Right lobe of liver (tissue), 4 donors: Measurements from ENCODE around the gene AMZ1.

Experiments used
- POLR2A ChIP-seq: fragments of 450-650 bp; IDR thresholded peaks from one replicate; pipeline ENCODE4 v1.6.1; 2017; ENCODE audit warnings: antibody characterized with exemption, mild to moderate bottlenecking
- TF ChIP-seq, protein P1 (sequence below), 4 donors: fragments of 200-600 bp in 3 of 4; fragments of 450-650 bp in 1 of 4; IDR thresholded peaks; one replicate each; pipeline versions ENCODE4 v1.5.1 to v1.8.0; 2016 to 2022; ENCODE audit warnings: antibody characterized with exemption in 4 of 4, mild to moderate bottlenecking in 2 of 4
- donor health status: DM: no; HTN: no; CAD: no.
- donor health status: DM: no; HTN: no; CAD: no.
- donor health status: DM: no; HTN: yes; CAD: no.

DNA sequence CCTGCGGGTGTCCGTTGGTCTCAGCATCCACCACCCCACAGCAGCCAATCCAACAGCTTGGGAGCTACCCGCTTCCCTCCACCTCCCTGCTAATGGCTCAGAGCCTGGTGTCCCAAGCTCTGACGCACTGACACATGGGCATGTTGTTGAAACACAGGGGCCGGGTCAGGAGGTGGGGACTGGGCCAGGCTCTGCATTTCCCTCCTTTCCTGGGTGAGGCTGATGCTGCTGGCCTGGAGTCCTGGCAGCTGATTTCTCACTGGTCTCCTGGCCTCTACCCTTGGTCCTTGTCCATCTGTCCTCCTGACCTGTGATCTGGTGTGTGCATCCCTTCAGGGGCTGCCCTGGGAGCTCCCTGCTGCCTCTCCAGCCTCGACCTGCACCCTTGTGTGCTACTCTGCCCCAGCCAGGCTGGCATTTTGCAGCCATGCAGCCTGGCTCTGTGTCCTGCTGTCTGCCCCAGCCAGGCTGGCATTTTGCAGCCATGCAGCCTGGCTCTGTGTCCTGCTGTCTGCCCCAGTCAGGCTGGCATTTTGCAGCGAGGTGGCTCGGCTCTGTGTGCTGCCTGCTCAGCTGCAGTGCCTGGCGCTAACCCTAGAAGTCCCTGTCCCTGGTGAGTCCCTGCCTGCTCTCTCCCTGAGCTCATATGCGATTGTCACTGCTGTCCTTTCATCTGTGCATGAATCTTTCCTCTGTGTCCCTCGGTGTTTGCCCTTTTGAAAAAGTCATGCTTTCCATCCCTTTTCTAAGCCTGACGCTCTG lies 14.0 kb downstream of the AMZ1 start:
- TF ChIP-seq, protein P1, sequence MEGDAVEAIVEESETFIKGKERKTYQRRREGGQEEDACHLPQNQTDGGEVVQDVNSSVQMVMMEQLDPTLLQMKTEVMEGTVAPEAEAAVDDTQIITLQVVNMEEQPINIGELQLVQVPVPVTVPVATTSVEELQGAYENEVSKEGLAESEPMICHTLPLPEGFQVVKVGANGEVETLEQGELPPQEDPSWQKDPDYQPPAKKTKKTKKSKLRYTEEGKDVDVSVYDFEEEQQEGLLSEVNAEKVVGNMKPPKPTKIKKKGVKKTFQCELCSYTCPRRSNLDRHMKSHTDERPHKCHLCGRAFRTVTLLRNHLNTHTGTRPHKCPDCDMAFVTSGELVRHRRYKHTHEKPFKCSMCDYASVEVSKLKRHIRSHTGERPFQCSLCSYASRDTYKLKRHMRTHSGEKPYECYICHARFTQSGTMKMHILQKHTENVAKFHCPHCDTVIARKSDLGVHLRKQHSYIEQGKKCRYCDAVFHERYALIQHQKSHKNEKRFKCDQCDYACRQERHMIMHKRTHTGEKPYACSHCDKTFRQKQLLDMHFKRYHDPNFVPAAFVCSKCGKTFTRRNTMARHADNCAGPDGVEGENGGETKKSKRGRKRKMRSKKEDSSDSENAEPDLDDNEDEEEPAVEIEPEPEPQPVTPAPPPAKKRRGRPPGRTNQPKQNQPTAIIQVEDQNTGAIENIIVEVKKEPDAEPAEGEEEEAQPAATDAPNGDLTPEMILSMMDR (IDR thresholded peaks at IDR 0.05) = no peak
- TF ChIP-seq POLR2A = no peak
